Measurements from ENCODE around the gene AP5S1. TPM values are rescaled to one million over a fixed set of nuclear protein-coding genes. Genes with fewer than 3 reads are reported as not detected.

The AP5S1 gene
- total RNA-seq, 2 experiments from 2014 or later: 6.0 TPM

GRCh38 chr20:3861191-3861590 is 40.8 kb downstream of the AP5S1 start:
- Histone ChIP-seq H3K36me3 (ENCODE audit: insufficient read depth, low read length) (peaks cover 80% of the 10 kb centered on the region), H3K27ac (ENCODE audit: low read depth in 1 of 2, low read length in 2 of 2) (no peak overlapping the region), H3K9me3 (ENCODE audit: control insufficient read depth in 1 of 2, insufficient read depth in 1 of 2, low read length in 2 of 2) (peaks cover 0 to 5% of the 10 kb centered on the region in 2 experiments), H3K4me3 (ENCODE audit: low read length) (no peak overlapping the region), H3K27me3 (ENCODE audit: control insufficient read depth in 1 of 2, insufficient read depth in 2 of 2, low read length in 2 of 2) (no peaks in the 10 kb centered on the region), H3K4me1 (ENCODE audit: insufficient read depth, low read length) (no peaks in the 10 kb centered on the region)
- ChIA-PET POLR2A (no interaction called here), CTCF (no interaction called here)
- ATAC-seq (ENCODE audit: poor library complexity) (no peak), DNase-seq (no peak)
- peaks cover 73% of the 10 kb centered on the region for H3K36me3 Mint-ChIP-seq (ENCODE audit: low read depth)
- H3K4me1 Mint-ChIP-seq (ENCODE audit: low read depth): peaks cover 8% of the 10 kb centered on the region
- no peaks in the 10 kb centered on the region for H3K9me3 Mint-ChIP-seq
- no peak for TF ChIP-seq CTCF (IDR thresholded peaks at IDR 0.05)
- H3K27ac Mint-ChIP-seq: no peak overlapping the region
- H3K4me3 Mint-ChIP-seq: no peak overlapping the region
- H3K27me3 Mint-ChIP-seq: no peaks in the 10 kb centered on the region
- intact Hi-C loops (cut with DNase I, micrococcal nuclease): no loop called here

- ATAC-seq (ENCODE audit: poor library complexity) (no peak), DNase-seq (no peak)
- Mint-ChIP-seq H3K4me3 (no peak overlapping the region), H3K36me3 (ENCODE audit: low read depth) (peaks cover 74% of the 10 kb centered on the region), H3K27me3 (no peaks in the 10 kb centered on the region), H3K9me3 (no peaks in the 10 kb centered on the region), H3K27ac (peak overlapping the region; percentile 33), H3K4me1 (ENCODE audit: low read depth) (peaks cover 4% of the 10 kb centered on the region)
- Histone ChIP-seq H3K27ac (ENCODE audit: low read depth in 1 of 2, low read length in 2 of 2) (no peak overlapping the region), H3K27me3 (ENCODE audit: control insufficient read depth in 1 of 2, insufficient read depth in 2 of 2, low read length in 2 of 2) (no peaks in the 10 kb centered on the region), H3K36me3 (ENCODE audit: insufficient read depth, low read length) (peaks cover 77% of the 10 kb centered on the region), H3K4me3 (ENCODE audit: low read length) (no peak overlapping the region), H3K4me1 (ENCODE audit: insufficient read depth, low read length) (no peaks in the 10 kb centered on the region), H3K9me3 (ENCODE audit: control insufficient read depth in 1 of 2, insufficient read depth in 1 of 2, low read length in 2 of 2) (peaks cover 0 to 5% of the 10 kb centered on the region in 2 experiments)
- intact Hi-C loops (cut with DNase I, micrococcal nuclease): no loop called here
- ChIA-PET CTCF (no interaction called here), POLR2A (no interaction called here)
- TF ChIP-seq CTCF (IDR thresholded peaks at IDR 0.05): no peak
These were observed 42.0 kb downstream of the AP5S1 start for GRCh38 chr20:3862333-3862732.

- no peaks in the 10 kb centered on the region for H3K27me3 Mint-ChIP-seq
- intact Hi-C loops (cut with DNase I, micrococcal nuclease): no loop called here
- H3K9me3 Mint-ChIP-seq: no peaks in the 10 kb centered on the region
- Histone ChIP-seq H3K9me3 (ENCODE audit: control insufficient read depth in 1 of 2, insufficient read depth in 1 of 2, low read length in 2 of 2) (peaks cover 0 to 5% of the 10 kb centered on the region in 2 experiments), H3K36me3 (ENCODE audit: insufficient read depth, low read length) (peaks cover 67% of the 10 kb centered on the region), H3K27me3 (ENCODE audit: control insufficient read depth in 1 of 2, insufficient read depth in 2 of 2, low read length in 2 of 2) (no peaks in the 10 kb centered on the region), H3K4me3 (ENCODE audit: low read length) (no peak overlapping the region), H3K4me1 (ENCODE audit: insufficient read depth, low read length) (no peaks in the 10 kb centered on the region), H3K27ac (ENCODE audit: low read depth in 1 of 2, low read length in 2 of 2) (no peak overlapping the region)
- no peak for TF ChIP-seq CTCF (IDR thresholded peaks at IDR 0.05)
- CTCF ChIA-PET: no interaction called here
- no peak overlapping the region for H3K27ac Mint-ChIP-seq
- DNase-seq (no peak), ATAC-seq (ENCODE audit: poor library complexity) (no peak)
- peaks cover 4% of the 10 kb centered on the region for H3K4me1 Mint-ChIP-seq (ENCODE audit: low read depth)
- no peak overlapping the region for H3K4me3 Mint-ChIP-seq
- POLR2A ChIA-PET: no interaction called here
- H3K36me3 Mint-ChIP-seq (ENCODE audit: low read depth): peaks cover 74% of the 10 kb centered on the region
These were observed 43.0 kb downstream of the AP5S1 start for GRCh38 chr20:3863317-3863716.
